ENCODE data around the gene NDUFAF5. TPM values are rescaled to one million over a fixed set of nuclear protein-coding genes. Genes with fewer than 3 reads are reported as not detected.
A peak's percentile ranks its signal among the peaks of the same experiment; 100 is the strongest.

Gene NDUFAF5
- polyA plus RNA-seq, 3 donors, result 5.9 to 15.2 (median 7.8) TPM

DNA sequence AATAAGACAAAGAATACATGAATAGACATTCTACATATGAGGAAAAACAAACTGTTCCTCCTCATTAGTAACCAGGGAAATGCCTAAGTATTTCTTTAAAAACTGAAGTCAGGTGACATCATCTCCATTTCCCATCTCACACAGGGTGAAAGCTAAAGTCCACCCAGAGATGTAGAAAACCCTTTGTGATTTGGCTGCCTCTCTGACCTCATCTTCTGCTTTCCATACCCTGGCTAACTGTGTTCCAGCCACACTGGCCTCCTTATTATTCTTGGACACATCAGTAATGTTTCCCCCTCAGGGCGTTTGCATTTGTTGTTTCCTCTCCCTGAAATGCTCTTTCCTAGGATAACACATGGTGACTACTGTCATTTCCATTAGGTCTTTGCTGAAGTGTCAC is 40.5 kb upstream of the NDUFAF5 start:
- Histone ChIP-seq H3K4me3 (replicated peaks in 1 of 3; ENCODE audit: low read depth in 2 of 3, low read length in 3 of 3) (no peak overlapping the region), H3K4me1 (ENCODE audit: control insufficient read depth in 1 of 2, insufficient read depth in 2 of 2, low read length in 2 of 2) (no peaks in the 10 kb centered on the region), H3K36me3 (replicated peaks in 1 of 2; ENCODE audit: control insufficient read depth in 1 of 2, insufficient read depth in 2 of 2, low read length in 2 of 2) (peaks cover 17 to 53% of the 10 kb centered on the region in 2 donors), H4K20me1 (ENCODE audit: insufficient read depth, low read length) (no peaks in the 10 kb centered on the region), H3K9me3 (replicated peaks in 1 of 2; ENCODE audit: control insufficient read depth in 1 of 2, insufficient read depth in 1 of 2, low read length in 2 of 2) (no peaks in the 10 kb centered on the region), H3K27ac (ENCODE audit: low read depth in 1 of 2, low read length in 2 of 2) (no peak overlapping the region), H3K79me2 (ENCODE audit: insufficient read depth, low read length) (no peaks in the 10 kb centered on the region), H3K9ac (ENCODE audit: insufficient read depth, low read length, poor library complexity, severe bottlenecking) (no peak overlapping the region), H3K27me3 (ENCODE audit: control insufficient read depth in 2 of 2, insufficient read depth in 2 of 2, low read length in 2 of 2) (no peaks in the 10 kb centered on the region), H2AFZ (ENCODE audit: insufficient read depth, low read depth, low read length, poor library complexity, severe bottlenecking) (no peak overlapping the region), H3K4me2 (replicated peaks; ENCODE audit: extremely low read depth, low read length, poor library complexity, severe bottlenecking) (no peak overlapping the region)
- no peak for TF ChIP-seq CTCF (IDR thresholded peaks at IDR 0.05)
- Mint-ChIP-seq H3K9me3 (peaks cover 0 to 17% (median 5%) of the 10 kb centered on the region in 7 donors), H3K36me3 (peaks cover 36 to 52% of the 10 kb centered on the region in 2 donors), H3K4me1 (no peaks in the 10 kb centered on the region), H3K27ac (no peak overlapping the region), H3K4me3 (no peak overlapping the region), H3K27me3 (ENCODE audit: low read depth in 3 of 3) (no peaks in the 10 kb centered on the region)
- intact Hi-C loops (cut with micrococcal nuclease), result no loop called here
- DNase-seq, result no peak
- WGBS (ENCODE audit: insufficient coverage), result 100% methylated on average over 1 of the region's 1 CpG

DNA sequence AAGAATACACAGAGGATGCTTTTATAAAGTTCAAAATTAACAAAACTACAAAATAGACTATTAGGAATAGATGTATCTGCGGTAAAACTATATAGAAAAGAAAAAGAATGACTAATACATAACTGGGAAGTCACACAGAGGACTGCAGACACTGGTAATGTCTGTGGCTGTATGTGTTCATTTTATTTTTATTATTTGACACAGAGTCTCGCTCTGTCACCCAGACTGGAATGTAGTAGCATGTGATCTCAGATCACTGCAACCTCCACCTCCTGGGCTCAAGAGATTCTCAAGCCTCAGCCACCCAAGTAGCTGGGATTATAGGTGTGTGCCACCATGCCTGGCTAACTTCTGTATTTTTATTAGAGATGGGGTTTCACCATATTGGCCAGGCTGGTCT is 39.0 kb upstream of the NDUFAF5 start:
- no peak overlapping the region for H3K27ac ChIP-seq (ENCODE audit: low read depth in 1 of 2, low read length in 2 of 2)
- Mint-ChIP-seq H3K27ac (peak overlapping the region in 1 of 7 donors; percentile 26), H3K27me3 (ENCODE audit: low read depth in 3 of 3) (no peaks in the 10 kb centered on the region), H3K4me3 (no peak overlapping the region), H3K36me3 (peaks cover 35 to 51% of the 10 kb centered on the region in 2 donors), H3K9me3 (peaks cover 0 to 12% (median 3%) of the 10 kb centered on the region in 7 donors), H3K4me1 (no peaks in the 10 kb centered on the region)
- peaks cover 18 to 59% of the 10 kb centered on the region in 2 donors for H3K36me3 ChIP-seq (replicated peaks in 1 of 2; ENCODE audit: control insufficient read depth in 1 of 2, insufficient read depth in 2 of 2, low read length in 2 of 2)
- DNase-seq, result no peak
- WGBS (ENCODE audit: insufficient coverage), result no CpG with 5 or more reads among the region's 2 CpGs
- no peak for TF ChIP-seq CTCF (IDR thresholded peaks at IDR 0.05)
- no peak overlapping the region for H2AFZ ChIP-seq (ENCODE audit: insufficient read depth, low read depth, low read length, poor library complexity, severe bottlenecking)
- H3K9me3 ChIP-seq (replicated peaks in 1 of 2; ENCODE audit: control insufficient read depth in 1 of 2, insufficient read depth in 1 of 2, low read length in 2 of 2), result no peaks in the 10 kb centered on the region
- no peaks in the 10 kb centered on the region for H3K79me2 ChIP-seq (ENCODE audit: insufficient read depth, low read length)
- H4K20me1 ChIP-seq (ENCODE audit: insufficient read depth, low read length), result no peaks in the 10 kb centered on the region
- intact Hi-C loops (cut with micrococcal nuclease), result no loop called here
- no peaks in the 10 kb centered on the region for H3K27me3 ChIP-seq (ENCODE audit: control insufficient read depth in 2 of 2, insufficient read depth in 2 of 2, low read length in 2 of 2)
- H3K4me2 ChIP-seq (replicated peaks; ENCODE audit: extremely low read depth, low read length, poor library complexity, severe bottlenecking), result no peak overlapping the region
- H3K4me3 ChIP-seq (replicated peaks in 1 of 3; ENCODE audit: low read depth in 2 of 3, low read length in 3 of 3), result no peak overlapping the region
- H3K9ac ChIP-seq (ENCODE audit: insufficient read depth, low read length, poor library complexity, severe bottlenecking), result no peak overlapping the region
- H3K4me1 ChIP-seq (ENCODE audit: control insufficient read depth in 1 of 2, insufficient read depth in 2 of 2, low read length in 2 of 2), result no peaks in the 10 kb centered on the region
